Measurements from ENCODE around the gene GRAMD1B. TPM values are rescaled to one million over a fixed set of nuclear protein-coding genes. Genes with fewer than 3 reads are reported as not detected.
"Not testable (repeated sequence)": the region's sequence is repeated elsewhere in the genome, so short reads cannot be mapped to it uniquely, and the experiment has no call there.

GRAMD1B gene
- total RNA-seq, 3 donors from 2014 or later = 20.2 to 24.4 (median 23.7) TPM

- Mint-ChIP-seq H3K4me3 (no peak overlapping the region), H3K36me3 (ENCODE audit: insufficient read depth) (no peaks in the 10 kb centered on the region), H3K27me3 (ENCODE audit: low read depth) (peaks cover 3% of the 10 kb centered on the region), H3K4me1 (ENCODE audit: low read depth) (peaks cover 8% of the 10 kb centered on the region), H3K9me3 (no peaks in the 10 kb centered on the region)
- DNase-seq (peak; percentile 45), ATAC-seq (peak; percentile 97 to 99)
Measured at GRCh38 chr11:123511037-123511870, 81.2 kb downstream of the GRAMD1B start.

GRCh38 chr11:123513309-123513708, 83.2 kb downstream of the GRAMD1B start:
- not testable (repeated sequence) for H3K27me3 Mint-ChIP-seq (ENCODE audit: low read depth); ATAC-seq; H3K36me3 Mint-ChIP-seq (ENCODE audit: insufficient read depth); DNase-seq; H3K4me3 Mint-ChIP-seq; H3K9me3 Mint-ChIP-seq
- H3K4me1 Mint-ChIP-seq (ENCODE audit: low read depth) = peaks cover 22% of the 10 kb centered on the region

DNA sequence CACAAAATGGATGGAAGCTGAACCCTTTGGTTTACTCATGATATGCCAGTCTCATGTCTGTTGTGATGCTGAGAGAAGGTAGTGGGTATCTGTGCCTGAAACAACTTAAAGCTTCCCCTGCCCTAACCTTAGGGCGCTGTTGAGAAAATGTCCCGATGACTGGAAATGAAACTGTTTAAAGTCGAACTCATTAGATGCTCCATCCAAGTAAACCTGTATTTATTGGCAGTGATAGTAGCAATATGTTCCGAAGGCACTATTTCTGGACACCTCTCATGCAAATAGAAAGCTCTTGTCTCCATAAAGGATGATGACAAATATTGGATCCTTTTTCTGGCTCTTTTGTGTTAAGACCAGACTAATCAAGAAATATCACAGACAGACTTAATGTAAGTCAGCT, 86.2 kb downstream of the GRAMD1B start:
- no peak overlapping the region for H3K4me3 Mint-ChIP-seq
- H3K36me3 Mint-ChIP-seq (ENCODE audit: insufficient read depth) = no peaks in the 10 kb centered on the region
- H3K9me3 Mint-ChIP-seq = peaks cover 4% of the 10 kb centered on the region
- peaks cover 21% of the 10 kb centered on the region for H3K4me1 Mint-ChIP-seq (ENCODE audit: low read depth)
- peaks cover 3% of the 10 kb centered on the region for H3K27me3 Mint-ChIP-seq (ENCODE audit: low read depth)
- no peak for DNase-seq
- ATAC-seq = no peak

DNA sequence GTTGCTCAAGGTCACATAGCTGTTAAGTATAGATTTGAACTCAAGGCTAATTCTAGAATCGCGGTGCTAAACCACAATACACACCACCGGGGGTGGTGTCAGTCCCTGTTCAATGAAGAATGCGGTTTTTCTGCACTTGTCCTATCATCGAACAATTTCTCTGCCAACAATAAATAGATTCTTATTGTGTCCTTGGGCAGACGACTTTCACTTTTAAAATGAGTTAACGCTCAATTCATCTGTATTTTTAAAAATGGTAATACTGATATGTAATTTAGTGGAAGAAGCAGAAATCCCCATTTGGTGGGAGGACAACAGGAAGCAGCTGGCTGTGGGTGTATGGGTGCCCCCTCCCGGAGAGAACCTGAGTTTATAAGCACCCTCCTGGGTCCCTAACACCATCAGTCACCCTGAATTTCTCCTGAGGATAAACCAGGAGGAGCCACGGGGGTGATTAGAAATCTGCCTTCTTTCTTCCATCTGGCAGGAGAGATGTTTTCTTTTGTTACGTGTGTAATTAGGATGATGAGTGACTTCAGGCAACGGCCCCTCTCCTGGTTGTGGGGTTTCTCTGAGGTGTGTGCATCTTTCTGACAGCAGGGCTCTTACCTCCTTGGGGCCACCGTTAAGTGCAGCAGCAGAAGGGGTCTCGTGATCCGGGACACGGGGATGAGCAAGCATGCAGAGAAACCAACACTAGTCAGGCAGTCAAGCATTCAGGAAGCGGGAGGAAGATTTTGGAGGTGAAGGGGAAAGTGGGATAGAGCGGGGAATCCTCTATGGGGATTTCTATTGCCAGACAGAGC, 87.7 kb downstream of the GRAMD1B start:
- Mint-ChIP-seq H3K4me3 (no peak overlapping the region), H3K9me3 (peaks cover 4% of the 10 kb centered on the region), H3K27me3 (ENCODE audit: low read depth) (peaks cover 3% of the 10 kb centered on the region), H3K36me3 (ENCODE audit: insufficient read depth) (no peaks in the 10 kb centered on the region), H3K4me1 (ENCODE audit: low read depth) (peaks cover 20% of the 10 kb centered on the region)
- DNase-seq = no peak
- ATAC-seq = no peak

GRCh38 chr11:123518496-123519054, 88.5 kb downstream of the GRAMD1B start:
- no peak for ATAC-seq
- H3K27me3 Mint-ChIP-seq (ENCODE audit: low read depth) = peaks cover 3% of the 10 kb centered on the region
- peaks cover 20% of the 10 kb centered on the region for H3K4me1 Mint-ChIP-seq (ENCODE audit: low read depth)
- peaks cover 4% of the 10 kb centered on the region for H3K9me3 Mint-ChIP-seq
- H3K4me3 Mint-ChIP-seq = no peak overlapping the region
- DNase-seq = no peak
- no peaks in the 10 kb centered on the region for H3K36me3 Mint-ChIP-seq (ENCODE audit: insufficient read depth)

GRCh38 chr11:123519055-123519796, 89.2 kb downstream of the GRAMD1B start:
- Mint-ChIP-seq H3K4me3 (no peak overlapping the region), H3K27me3 (ENCODE audit: low read depth) (peaks cover 3% of the 10 kb centered on the region), H3K9me3 (peaks cover 4% of the 10 kb centered on the region), H3K4me1 (ENCODE audit: low read depth) (peaks cover 20% of the 10 kb centered on the region), H3K36me3 (ENCODE audit: insufficient read depth) (no peaks in the 10 kb centered on the region)
- ATAC-seq = no peak
- no peak for DNase-seq

GRCh38 chr11:123519797-123520193, 89.7 kb downstream of the GRAMD1B start:
- DNase-seq (no peak), ATAC-seq (no peak)
- peaks cover 3% of the 10 kb centered on the region for H3K27me3 Mint-ChIP-seq (ENCODE audit: low read depth)
- H3K4me1 Mint-ChIP-seq (ENCODE audit: low read depth) = peaks cover 20% of the 10 kb centered on the region
- no peak overlapping the region for H3K4me3 Mint-ChIP-seq
- H3K9me3 Mint-ChIP-seq = peaks cover 4% of the 10 kb centered on the region
- no peaks in the 10 kb centered on the region for H3K36me3 Mint-ChIP-seq (ENCODE audit: insufficient read depth)

DNA sequence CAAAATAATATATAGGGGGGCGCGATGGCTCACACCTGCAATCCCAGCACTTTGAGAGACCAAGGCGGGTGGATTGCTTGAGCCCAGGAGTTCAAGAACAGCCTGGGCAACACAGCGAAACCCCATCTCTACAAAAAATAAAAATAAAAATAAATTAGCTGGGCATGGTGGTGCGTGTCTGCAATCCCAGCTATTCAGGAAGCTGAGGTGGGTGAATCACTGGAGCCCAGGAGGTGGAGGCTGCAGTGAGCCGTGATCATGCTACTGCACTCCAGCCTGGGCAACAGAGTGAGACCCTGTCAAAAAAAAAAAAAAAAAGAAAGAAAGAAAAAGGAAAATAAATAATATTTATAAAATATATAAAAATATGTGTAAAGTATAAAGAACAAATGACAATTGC, 90.4 kb downstream of the GRAMD1B start:
- H3K27me3 Mint-ChIP-seq (ENCODE audit: low read depth); H3K36me3 Mint-ChIP-seq (ENCODE audit: insufficient read depth); H3K9me3 Mint-ChIP-seq; DNase-seq; ATAC-seq; H3K4me3 Mint-ChIP-seq: not testable (repeated sequence)
- H3K4me1 Mint-ChIP-seq (ENCODE audit: low read depth) = peaks cover 20% of the 10 kb centered on the region

DNA sequence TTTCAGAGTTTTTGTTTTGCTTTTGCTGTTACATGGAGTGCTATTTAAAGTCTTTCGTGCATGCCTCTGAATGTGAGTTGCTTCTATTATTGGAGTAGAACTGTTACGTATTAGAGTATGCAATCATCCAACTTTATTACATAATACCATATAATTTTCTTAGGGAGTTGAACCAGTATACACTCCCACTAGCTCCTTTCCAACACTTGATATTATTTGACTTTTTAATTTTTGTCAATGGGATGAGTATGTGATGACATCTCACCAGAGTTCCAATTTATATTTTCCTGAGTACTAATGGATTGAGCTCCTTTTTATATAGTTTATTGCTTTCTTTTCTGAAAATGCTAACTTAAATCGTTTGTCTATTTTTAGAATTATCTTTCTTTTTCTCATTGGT, 90.9 kb downstream of the GRAMD1B start:
- Mint-ChIP-seq H3K9me3 (peaks cover 4% of the 10 kb centered on the region), H3K36me3 (ENCODE audit: insufficient read depth) (no peaks in the 10 kb centered on the region), H3K4me3 (no peak overlapping the region), H3K4me1 (ENCODE audit: low read depth) (peaks cover 20% of the 10 kb centered on the region), H3K27me3 (ENCODE audit: low read depth) (no peaks in the 10 kb centered on the region)
- DNase-seq (no peak), ATAC-seq (no peak)

DNA sequence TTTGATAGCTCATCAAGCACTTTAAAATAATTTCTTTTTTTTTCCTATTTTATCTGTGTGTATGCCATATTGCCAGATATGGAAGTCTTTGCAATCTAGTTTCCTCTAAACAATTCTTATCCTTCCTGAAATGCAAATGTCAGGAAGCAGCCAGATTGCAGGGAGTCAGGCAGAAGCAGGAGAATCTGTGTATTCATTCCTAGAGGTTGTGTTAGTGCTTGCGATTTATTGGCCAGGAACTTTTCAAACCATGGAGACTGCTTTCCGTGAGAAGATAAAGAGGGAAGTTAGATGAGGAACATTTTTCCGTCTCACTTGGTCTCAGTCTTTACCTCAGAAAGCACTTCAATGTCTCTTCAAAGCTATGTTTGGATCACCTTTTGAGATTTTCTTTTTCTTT, 91.9 kb downstream of the GRAMD1B start:
- Mint-ChIP-seq H3K4me1 (ENCODE audit: low read depth) (peaks cover 17% of the 10 kb centered on the region), H3K9me3 (peaks cover 4% of the 10 kb centered on the region), H3K36me3 (ENCODE audit: insufficient read depth) (no peaks in the 10 kb centered on the region), H3K4me3 (no peak overlapping the region), H3K27me3 (ENCODE audit: low read depth) (no peaks in the 10 kb centered on the region)
- DNase-seq = no peak
- ATAC-seq = no peak

GRCh38 chr11:123523539-123523938, 93.5 kb downstream of the GRAMD1B start:
- ATAC-seq (no peak), DNase-seq (no peak)
- H3K4me1 Mint-ChIP-seq (ENCODE audit: low read depth) = peaks cover 2% of the 10 kb centered on the region
- H3K9me3 Mint-ChIP-seq = peaks cover 4% of the 10 kb centered on the region
- H3K36me3 Mint-ChIP-seq (ENCODE audit: insufficient read depth) = no peaks in the 10 kb centered on the region
- H3K27me3 Mint-ChIP-seq (ENCODE audit: low read depth) = no peaks in the 10 kb centered on the region
- H3K4me3 Mint-ChIP-seq = no peak overlapping the region

DNA sequence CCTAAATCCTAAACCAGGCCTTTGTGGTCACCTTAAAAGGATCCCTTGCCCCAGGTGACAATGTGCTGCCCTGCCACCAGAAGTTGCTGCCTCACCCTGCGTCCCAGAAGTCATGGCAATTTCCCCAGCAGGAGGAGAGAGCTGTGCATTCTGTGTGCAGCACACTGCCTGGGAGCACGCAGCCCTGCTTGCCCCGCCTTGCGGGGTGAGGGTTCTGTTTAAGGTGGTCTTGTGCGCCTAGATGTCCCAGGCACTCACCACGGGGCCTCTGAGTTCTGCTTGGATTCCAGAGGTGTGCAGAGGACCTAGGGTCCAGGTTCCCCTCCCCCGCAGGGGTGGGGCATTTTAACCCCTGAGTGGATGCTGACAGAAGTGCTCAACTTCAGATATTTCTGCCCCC, 95.0 kb downstream of the GRAMD1B start:
- Mint-ChIP-seq H3K36me3 (ENCODE audit: insufficient read depth) (no peaks in the 10 kb centered on the region), H3K9me3 (peaks cover 4% of the 10 kb centered on the region), H3K4me1 (ENCODE audit: low read depth) (no peaks in the 10 kb centered on the region), H3K4me3 (no peak overlapping the region), H3K27me3 (ENCODE audit: low read depth) (no peaks in the 10 kb centered on the region)
- ATAC-seq (no peak), DNase-seq (no peak)

GRCh38 chr11:123525511-123525918, 95.4 kb downstream of the GRAMD1B start:
- no peak for DNase-seq
- Mint-ChIP-seq H3K4me1 (ENCODE audit: low read depth) (no peaks in the 10 kb centered on the region), H3K4me3 (no peak overlapping the region), H3K27me3 (ENCODE audit: low read depth) (no peaks in the 10 kb centered on the region), H3K9me3 (peaks cover 4% of the 10 kb centered on the region), H3K36me3 (ENCODE audit: insufficient read depth) (no peaks in the 10 kb centered on the region)
- ATAC-seq = no peak

Data from activated T-cell treated with anti-CD3 and anti-CD28 coated beads, Interleukin-2, amount 50 U/mL, for 4 hours (primary cell).